GM23338 (cell line): ENCODE data around the gene ALOX15. TPM values are rescaled to one million over a fixed set of nuclear protein-coding genes. Genes with fewer than 3 reads are reported as not detected.
A peak's percentile ranks its signal among the peaks of the same experiment; 100 is the strongest.

Source experiments
- ATAC-seq: fragments of 200-7000 bp; cut with Tn5 transposase; 3 replicates; pipeline ENCODE4 v1.9.1; 2020
- DNase-seq: peaks from one replicate; pipeline ENCODE4 v3.0.0-alpha.2; 2015; ENCODE audit warnings: low spot score
- H2AFZ ChIP-seq: fragments of 200-600 bp; sonication (generic); 2 replicates; pipeline ENCODE4 v1.8.0; 2016; ENCODE audit warnings: antibody characterized with exemption, mild to moderate bottlenecking, moderate library complexity
- H3F3A ChIP-seq: fragments of 200-600 bp; sonication (generic); replicated peaks from 2 replicates; pipeline ENCODE4 v1.8.0; 2017; ENCODE audit warnings: antibody characterized with exemption, mixed run types, low read depth
- H3K27ac ChIP-seq: fragments of 200-600 bp; sonication (generic); 2 replicates; pipeline ENCODE4 v1.6.1; 2016; ENCODE audit warnings: low read depth
- H3K27me3 ChIP-seq: fragments of 200-600 bp; sonication (generic); 2 replicates; pipeline ENCODE4 v1.8.0; 2016; ENCODE audit warnings: mild to moderate bottlenecking, mixed run types, moderate library complexity; ENCODE audit not compliant: insufficient read depth
- H3K36me3 ChIP-seq: fragments of 200-600 bp; sonication (generic); 2 replicates; pipeline ENCODE4 v1.8.0; 2016; ENCODE audit warnings: mild to moderate bottlenecking; ENCODE audit not compliant: insufficient read depth
- H3K4me1 ChIP-seq: fragments of 200-600 bp; sonication (generic); 2 replicates; pipeline ENCODE4 v1.8.0; 2016; ENCODE audit warnings: mild to moderate bottlenecking, moderate library complexity; ENCODE audit not compliant: insufficient read depth
- H3K4me2 ChIP-seq: fragments of 200-600 bp; sonication (generic); 2 replicates; pipeline ENCODE4 v1.7.1; 2017; ENCODE audit warnings: mixed run types
- H3K4me3 ChIP-seq: fragments of 200-600 bp; sonication (generic); 2 replicates; pipeline ENCODE4 v1.6.1; 2016; ENCODE audit warnings: mixed run types
- H3K79me2 ChIP-seq: fragments of 200-600 bp; sonication (generic); replicated peaks from 2 replicates; pipeline ENCODE4 v1.8.0; 2017; ENCODE audit warnings: mild to moderate bottlenecking; ENCODE audit not compliant: insufficient read depth
- H3K9me2 ChIP-seq: fragments of 200-600 bp; sonication (generic); 2 replicates; pipeline ENCODE4 v1.8.0; 2017; ENCODE audit not compliant: insufficient read depth
- H4K20me1 ChIP-seq: fragments of 200-600 bp; sonication (generic); replicated peaks from 2 replicates; pipeline ENCODE4 v1.8.0; 2017; ENCODE audit warnings: mild to moderate bottlenecking; ENCODE audit not compliant: insufficient read depth
- H3K27ac Mint-ChIP-seq: 2 replicates; pipeline ENCODE4 v1.8.0; 2020; ENCODE audit warnings: inconsistent platforms, mild to moderate bottlenecking, moderate library complexity, mixed read lengths
- H3K27me3 Mint-ChIP-seq: 3 replicates; pipeline ENCODE4 v1.8.0; 2022; ENCODE audit warnings: low read depth, mild to moderate bottlenecking, moderate library complexity, mixed read lengths, inconsistent platforms; ENCODE audit not compliant: insufficient read depth, poor library complexity
- H3K36me3 Mint-ChIP-seq: 3 replicates; pipeline ENCODE4 v1.8.0; 2021; ENCODE audit warnings: low read depth, mild to moderate bottlenecking, inconsistent platforms, moderate library complexity, mixed read lengths
- H3K4me1 Mint-ChIP-seq: 3 replicates; pipeline ENCODE4 v1.8.0; 2020; ENCODE audit warnings: mild to moderate bottlenecking, inconsistent platforms, mixed read lengths
- H3K4me3 Mint-ChIP-seq: 3 replicates; pipeline ENCODE4 v1.8.0; 2021; ENCODE audit warnings: moderate library complexity, mild to moderate bottlenecking, inconsistent platforms, mixed read lengths
- H3K9me3 Mint-ChIP-seq: 3 replicates; pipeline ENCODE4 v1.8.0; 2020; ENCODE audit warnings: moderate library complexity, mild to moderate bottlenecking, inconsistent platforms, mixed read lengths
- CREB1 ChIP-seq: fragments of 250-450 bp; sonication (Bioruptor Pico); IDR thresholded peaks from 2 replicates; pipeline ENCODE4 v1.5.0; 2020; ENCODE audit warnings: low read depth, mild to moderate bottlenecking, moderate library complexity
- EZH2 ChIP-seq: fragments of 200-600 bp; sonication (generic); IDR thresholded peaks from one replicate; pipeline ENCODE4 v1.8.0; 2017; ENCODE audit warnings: antibody characterized with exemption, mild to moderate bottlenecking, low read depth; ENCODE audit not compliant: unreplicated experiment
- EZH2phosphoT487 ChIP-seq: fragments of 200-600 bp; sonication (generic); IDR thresholded peaks from one replicate; pipeline ENCODE4 v1.8.1; 2018; ENCODE audit warnings: antibody characterized with exemption; ENCODE audit not compliant: unreplicated experiment
- JUNB ChIP-seq: IDR thresholded peaks from one replicate; pipeline ENCODE4 v1.6.1; 2016; ENCODE audit warnings: antibody characterized with exemption; ENCODE audit not compliant: unreplicated experiment
- POLR2AphosphoS5 ChIP-seq: IDR thresholded peaks from 2 replicates; pipeline ENCODE4 v1.6.1; 2016; ENCODE audit warnings: antibody characterized with exemption, low read depth
- STAT1 ChIP-seq: IDR thresholded peaks from one replicate; pipeline ENCODE4 v1.6.1; 2016; ENCODE audit warnings: antibody characterized with exemption; ENCODE audit not compliant: unreplicated experiment
- ZNF331 ChIP-seq: fragments of 250-450 bp; sonication (Bioruptor Pico); IDR thresholded peaks from 2 replicates; pipeline ENCODE4 v1.5.0; 2020; ENCODE audit warnings: low read depth, mild to moderate bottlenecking, moderate library complexity
- polyA plus RNA-seq: library from polyadenylated mRNA; unstranded; fragments of >200 nt; fragmentation: Nextera tagmentation; extraction: Ambion mirVana; gene quantifications from 2 replicates; pipeline ENCODE4 v1.2.1, GENCODE V29; 2016
- total RNA-seq: library from RNA; depleted of rRNA; stranded (reverse); fragments of >200 nt; shearing (Covaris generic); gene quantifications from 2 replicates; pipeline ENCODE4 v1.2.3, GENCODE V29; 2014
- TF ChIP-seq, protein P1 (sequence below), 2 experiments: fragments of 200-600 bp in 1 of 2; sonication (generic) in 1 of 2; conservative IDR thresholded peaks; 2 replicates each; pipeline versions ENCODE4 v1.5.1 to v1.6.1; 2016 to 2017; ENCODE audit warnings: antibody characterized with exemption in 2 of 2, low read depth in 2 of 2, mild to moderate bottlenecking in 2 of 2, moderate library complexity in 1 of 2
- TF ChIP-seq, protein P2 (sequence below): IDR thresholded peaks from one replicate; pipeline ENCODE4 v1.6.1; 2018; ENCODE audit warnings: antibody characterized with exemption; ENCODE audit not compliant: unreplicated experiment

Gene ALOX15
- total and polyA plus RNA-seq, 2 experiments from 2014 or later: 1.2 to 1.4 TPM

DNA sequence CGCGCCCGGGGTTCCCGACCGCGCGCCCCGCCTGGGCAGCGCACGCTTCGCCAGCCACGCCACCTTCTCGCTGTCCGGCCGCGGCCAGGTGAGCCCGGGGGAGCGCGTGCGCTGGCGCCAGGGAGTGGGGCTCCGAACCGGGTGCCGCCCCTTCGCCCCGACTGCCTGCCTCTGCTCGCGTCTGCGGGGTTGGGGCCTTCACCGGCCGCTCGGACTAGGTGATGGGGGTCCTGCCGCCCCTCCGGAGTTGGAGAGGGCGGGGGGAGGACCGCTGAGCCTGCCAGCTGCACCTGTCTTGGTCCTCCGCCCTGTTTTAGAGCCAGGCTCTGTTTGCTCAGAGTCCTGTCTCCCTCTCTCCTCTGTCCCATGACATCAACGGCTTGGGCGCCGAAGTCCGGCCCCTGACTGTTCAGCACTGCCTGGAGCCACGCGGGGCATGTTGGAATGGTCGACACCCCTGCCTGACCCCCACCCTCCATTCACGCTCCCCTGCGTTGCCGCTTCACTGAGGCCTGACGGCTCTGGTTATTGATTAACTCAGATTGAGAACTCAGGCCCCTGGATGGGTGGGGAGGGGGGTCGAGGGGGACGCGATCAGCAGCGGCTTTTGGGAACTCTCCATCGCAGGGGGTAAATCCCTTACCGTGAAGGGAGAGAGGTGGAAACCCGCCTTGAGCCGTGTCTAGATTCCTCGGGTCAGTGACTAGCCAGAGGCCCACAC lies 56.4 kb downstream of the ALOX15 start:
- Histone ChIP-seq H3K4me1 (peaks cover 9% of the 10 kb centered on the region), H3F3A (no peaks in the 10 kb centered on the region), H2AFZ (peak overlapping the region; percentile 98), H3K79me2 (no peaks in the 10 kb centered on the region), H3K27ac (no peak overlapping the region), H3K36me3 (no peaks in the 10 kb centered on the region), H3K27me3 (peaks cover 39% of the 10 kb centered on the region), H3K9me2 (no peaks in the 10 kb centered on the region), H3K4me2 (peak overlapping the region; percentile 94), H4K20me1 (no peaks in the 10 kb centered on the region), H3K4me3 (peak overlapping the region; percentile 74)
- H3K36me3 Mint-ChIP-seq: no peaks in the 10 kb centered on the region
- H3K27me3 Mint-ChIP-seq: peaks cover 46% of the 10 kb centered on the region
- TF ChIP-seq EZH2: peak; percentile 40
- no peak for TF ChIP-seq EZH2phosphoT487
- no peak for TF ChIP-seq JUNB
- H3K27ac Mint-ChIP-seq: no peak overlapping the region
- no peaks in the 10 kb centered on the region; the same call in 2 of the 3 replicates for H3K9me3 Mint-ChIP-seq
- peak; percentile 11 for ATAC-seq
- H3K4me1 Mint-ChIP-seq: peaks cover 29% of the 10 kb centered on the region
- DNase-seq: peak; percentile 52
- H3K4me3 Mint-ChIP-seq: peak overlapping the region; percentile 73

DNA sequence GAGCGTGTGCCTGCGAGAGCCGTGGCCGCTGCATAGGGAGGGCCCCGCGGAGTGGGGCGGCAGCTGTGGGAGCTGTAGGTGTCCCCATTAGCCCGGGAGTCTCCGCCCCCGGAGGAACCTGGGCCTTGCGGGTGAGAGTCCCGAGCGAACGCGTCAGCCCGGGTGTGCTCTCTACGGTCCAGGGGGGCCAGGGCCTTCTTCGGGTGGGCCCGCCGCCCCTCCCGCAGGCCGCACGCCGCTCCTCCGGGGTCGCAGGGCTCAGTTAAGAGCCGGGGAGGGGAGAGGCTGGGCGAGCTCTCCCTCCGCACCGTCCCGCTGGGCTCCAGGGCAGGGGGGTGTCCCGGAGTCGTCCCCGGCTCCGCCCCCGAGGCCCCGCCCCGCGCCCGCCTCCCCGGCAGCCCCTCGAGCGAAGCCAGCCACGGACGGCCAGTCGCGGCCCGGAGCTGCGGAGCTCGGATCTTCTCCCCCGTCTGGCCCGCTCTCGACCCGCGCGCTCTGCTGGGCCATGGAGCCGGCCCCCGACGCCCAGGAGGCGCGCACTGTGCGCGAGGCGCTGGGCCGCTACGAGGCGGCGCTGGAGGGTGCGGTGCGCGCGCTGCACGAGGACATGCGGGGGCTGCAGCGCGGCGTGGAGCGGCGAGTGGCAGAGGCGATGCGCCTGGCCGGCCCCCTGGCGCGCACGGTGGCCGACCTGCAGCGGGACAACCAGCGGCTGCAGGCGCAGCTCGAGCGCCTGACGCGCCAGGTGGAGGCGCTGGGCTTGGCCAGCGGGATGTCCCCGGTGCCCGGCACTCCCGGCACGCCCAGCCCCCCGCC lies 57.2 kb downstream of the ALOX15 start, which contains the start of gene SMTNL2:
SMTNL2 (plus strand) TSS at position 429 of the 816 bp plus-strand sequence; CDS start at position 506, 77 bp downstream.
- Histone ChIP-seq H3K27ac (no peak within 1 kb of the TSS), H3K4me1 (peaks cover 9% of the 10 kb centered on the region), H2AFZ (peak within 1 kb of the TSS; percentile 98), H3K4me2 (peak within 1 kb of the TSS; percentile 94), H3K27me3 (peaks cover 39% of the 10 kb centered on the region), H3K36me3 (no peaks in the 10 kb centered on the region), H4K20me1 (no peaks in the 10 kb centered on the region), H3K79me2 (no peaks in the 10 kb centered on the region), H3K9me2 (no peaks in the 10 kb centered on the region), H3K4me3 (peak within 1 kb of the TSS; percentile 74), H3F3A (no peaks in the 10 kb centered on the region)
- Mint-ChIP-seq H3K9me3 (no peaks in the 10 kb centered on the region; the same call in 2 of the 3 replicates), H3K4me1 (peaks cover 29% of the 10 kb centered on the region), H3K27me3 (peaks cover 39% of the 10 kb centered on the region), H3K27ac (no peak within 1 kb of the TSS), H3K4me3 (peak within 1 kb of the TSS; percentile 80), H3K36me3 (no peaks in the 10 kb centered on the region)
- no peak for TF ChIP-seq JUNB
- TF ChIP-seq ZNF331 (CRISPR knock-in tag): no peak
- peak; percentile 63 for TF ChIP-seq POLR2AphosphoS5
- ATAC-seq: peak; percentile 51
- DNase-seq: peak; percentile 51

DNA sequence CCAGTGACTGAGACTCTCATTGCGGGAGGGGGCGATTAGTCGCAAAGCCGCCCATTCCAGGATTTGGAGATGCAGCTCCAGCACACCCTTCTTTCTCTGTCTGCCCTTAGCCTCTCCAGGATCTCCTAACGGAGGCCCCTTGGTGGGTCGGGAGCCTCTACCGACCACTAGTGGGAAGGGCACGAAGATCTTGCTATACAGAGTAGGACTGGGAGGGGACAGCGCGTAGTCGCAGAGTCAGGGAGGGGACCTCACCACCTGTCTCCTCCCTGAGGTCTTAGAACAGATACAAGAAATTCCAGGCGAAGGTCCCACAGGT lies 57.7 kb downstream of the ALOX15 start:
- Mint-ChIP-seq H3K27ac (no peak overlapping the region), H3K4me3 (peak overlapping the region; percentile 80), H3K27me3 (peaks cover 39% of the 10 kb centered on the region), H3K4me1 (peaks cover 29% of the 10 kb centered on the region), H3K36me3 (no peaks in the 10 kb centered on the region), H3K9me3 (no peaks in the 10 kb centered on the region; the same call in 2 of the 3 replicates)
- TF ChIP-seq, protein P1, sequence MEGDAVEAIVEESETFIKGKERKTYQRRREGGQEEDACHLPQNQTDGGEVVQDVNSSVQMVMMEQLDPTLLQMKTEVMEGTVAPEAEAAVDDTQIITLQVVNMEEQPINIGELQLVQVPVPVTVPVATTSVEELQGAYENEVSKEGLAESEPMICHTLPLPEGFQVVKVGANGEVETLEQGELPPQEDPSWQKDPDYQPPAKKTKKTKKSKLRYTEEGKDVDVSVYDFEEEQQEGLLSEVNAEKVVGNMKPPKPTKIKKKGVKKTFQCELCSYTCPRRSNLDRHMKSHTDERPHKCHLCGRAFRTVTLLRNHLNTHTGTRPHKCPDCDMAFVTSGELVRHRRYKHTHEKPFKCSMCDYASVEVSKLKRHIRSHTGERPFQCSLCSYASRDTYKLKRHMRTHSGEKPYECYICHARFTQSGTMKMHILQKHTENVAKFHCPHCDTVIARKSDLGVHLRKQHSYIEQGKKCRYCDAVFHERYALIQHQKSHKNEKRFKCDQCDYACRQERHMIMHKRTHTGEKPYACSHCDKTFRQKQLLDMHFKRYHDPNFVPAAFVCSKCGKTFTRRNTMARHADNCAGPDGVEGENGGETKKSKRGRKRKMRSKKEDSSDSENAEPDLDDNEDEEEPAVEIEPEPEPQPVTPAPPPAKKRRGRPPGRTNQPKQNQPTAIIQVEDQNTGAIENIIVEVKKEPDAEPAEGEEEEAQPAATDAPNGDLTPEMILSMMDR (conservative IDR thresholded peaks at IDR 0.05; ENCODE audit: low read depth in 2 of 2): peak; percentile 38 to 41
- no peak for TF ChIP-seq CREB1 (CRISPR knock-in tag)
- no peak for TF ChIP-seq POLR2AphosphoS5
- no peak for TF ChIP-seq EZH2phosphoT487
- TF ChIP-seq, protein P2, sequence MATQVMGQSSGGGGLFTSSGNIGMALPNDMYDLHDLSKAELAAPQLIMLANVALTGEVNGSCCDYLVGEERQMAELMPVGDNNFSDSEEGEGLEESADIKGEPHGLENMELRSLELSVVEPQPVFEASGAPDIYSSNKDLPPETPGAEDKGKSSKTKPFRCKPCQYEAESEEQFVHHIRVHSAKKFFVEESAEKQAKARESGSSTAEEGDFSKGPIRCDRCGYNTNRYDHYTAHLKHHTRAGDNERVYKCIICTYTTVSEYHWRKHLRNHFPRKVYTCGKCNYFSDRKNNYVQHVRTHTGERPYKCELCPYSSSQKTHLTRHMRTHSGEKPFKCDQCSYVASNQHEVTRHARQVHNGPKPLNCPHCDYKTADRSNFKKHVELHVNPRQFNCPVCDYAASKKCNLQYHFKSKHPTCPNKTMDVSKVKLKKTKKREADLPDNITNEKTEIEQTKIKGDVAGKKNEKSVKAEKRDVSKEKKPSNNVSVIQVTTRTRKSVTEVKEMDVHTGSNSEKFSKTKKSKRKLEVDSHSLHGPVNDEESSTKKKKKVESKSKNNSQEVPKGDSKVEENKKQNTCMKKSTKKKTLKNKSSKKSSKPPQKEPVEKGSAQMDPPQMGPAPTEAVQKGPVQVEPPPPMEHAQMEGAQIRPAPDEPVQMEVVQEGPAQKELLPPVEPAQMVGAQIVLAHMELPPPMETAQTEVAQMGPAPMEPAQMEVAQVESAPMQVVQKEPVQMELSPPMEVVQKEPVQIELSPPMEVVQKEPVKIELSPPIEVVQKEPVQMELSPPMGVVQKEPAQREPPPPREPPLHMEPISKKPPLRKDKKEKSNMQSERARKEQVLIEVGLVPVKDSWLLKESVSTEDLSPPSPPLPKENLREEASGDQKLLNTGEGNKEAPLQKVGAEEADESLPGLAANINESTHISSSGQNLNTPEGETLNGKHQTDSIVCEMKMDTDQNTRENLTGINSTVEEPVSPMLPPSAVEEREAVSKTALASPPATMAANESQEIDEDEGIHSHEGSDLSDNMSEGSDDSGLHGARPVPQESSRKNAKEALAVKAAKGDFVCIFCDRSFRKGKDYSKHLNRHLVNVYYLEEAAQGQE: no peak
- no peak for TF ChIP-seq STAT1
- peak overlapping the region; percentile 74 for H3K4me3 ChIP-seq
- H3K9me2 ChIP-seq: no peaks in the 10 kb centered on the region
- H4K20me1 ChIP-seq: no peaks in the 10 kb centered on the region
- H3F3A ChIP-seq: no peaks in the 10 kb centered on the region
- H3K79me2 ChIP-seq: no peaks in the 10 kb centered on the region
- no peaks in the 10 kb centered on the region for H3K36me3 ChIP-seq
- peaks cover 9% of the 10 kb centered on the region for H3K4me1 ChIP-seq
- H3K27ac ChIP-seq: no peak overlapping the region
- peak; percentile 74 for DNase-seq
- peak; percentile 72 for ATAC-seq
- peaks cover 39% of the 10 kb centered on the region for H3K27me3 ChIP-seq
- H2AFZ ChIP-seq: peak overlapping the region; percentile 98
- peak overlapping the region; percentile 94 for H3K4me2 ChIP-seq
